PC-3 (cell line): ENCODE data around the gene DYNLL2. TPM values are rescaled to one million over a fixed set of nuclear protein-coding genes. Genes with fewer than 3 reads are reported as not detected.
"Not testable (repeated sequence)": the region's sequence is repeated elsewhere in the genome, so short reads cannot be mapped to it uniquely, and the experiment has no call there.

Source experiments
- ATAC-seq: fragments of 200-7000 bp; cut with Tn5 transposase; 2 replicates; pipeline ENCODE4 v1.9.1; 2020; ENCODE audit warnings: mild to moderate bottlenecking, moderate library complexity
- BruUV-seq: library from RNA; stranded (reverse); fragments of 400-500 nt; replicated peaks from 2 replicates; lab custom pipeline; 2021; lab: Mats Ljungman, UMichigan
- CTCF ChIA-PET: fragments of 300-600 bp; sonication (Branson Sonifier 250); formaldehyde crosslinking; loops from one replicate; lab custom pipeline; 2022; ENCODE audit warnings: antibody characterized with exemption; lab: Charles Lee
- POLR2A ChIA-PET: fragments of 300-600 bp; sonication (Branson Sonifier 250); formaldehyde crosslinking; loops from one replicate; lab custom pipeline; 2022; ENCODE audit warnings: antibody characterized with exemption; ENCODE audit not compliant: unreplicated experiment; lab: Charles Lee
- DNase-seq: peaks from one replicate; pipeline ENCODE4 v3.0.0-alpha.2; 2015
- H2AFZ ChIP-seq: fragments of 300-600 bp; sonication (generic); 2 replicates; pipeline ENCODE4 v1.6.0; 2016; ENCODE audit warnings: antibody characterized with exemption, low read length
- H3F3A ChIP-seq: fragments of 300-600 bp; sonication (generic); one replicate; pipeline ENCODE4 v1.6.0; 2017; ENCODE audit warnings: antibody characterized with exemption, low read length, control low read depth, mild to moderate bottlenecking; ENCODE audit not compliant: unreplicated experiment
- H3K27ac ChIP-seq: fragments of 300-600 bp; sonication (generic); 2 replicates; pipeline ENCODE4 v1.5.1; 2016; ENCODE audit warnings: mild to moderate bottlenecking, low read length
- H3K27me3 ChIP-seq: fragments of 300-600 bp; sonication (generic); 2 replicates; pipeline ENCODE4 v1.6.1; 2016; ENCODE audit warnings: low read length, mixed read lengths
- H3K36me3 ChIP-seq: fragments of 300-600 bp; sonication (generic); 2 replicates; pipeline ENCODE4 v1.6.1; 2016; ENCODE audit warnings: low read depth, mixed run types, low read length, mixed read lengths
- H3K4me1 ChIP-seq: fragments of 300-600 bp; sonication (generic); 2 replicates; pipeline ENCODE4 v1.5.1; 2016; ENCODE audit warnings: low read length; ENCODE audit not compliant: insufficient read depth
- H3K4me2 ChIP-seq: fragments of 300-600 bp; sonication (generic); 2 replicates; pipeline ENCODE4 v1.6.0; 2016; ENCODE audit warnings: low read length
- H3K4me3 ChIP-seq: fragments of 300-600 bp; sonication (generic); 2 replicates; pipeline ENCODE4 v1.5.1; 2016; ENCODE audit warnings: mild to moderate bottlenecking, low read length, mixed read lengths
- H3K79me2 ChIP-seq: fragments of 300-600 bp; sonication (generic); 2 replicates; pipeline ENCODE4 v1.6.1; 2017; ENCODE audit warnings: low read length, mixed read lengths
- H3K9ac ChIP-seq: fragments of 300-600 bp; sonication (generic); 2 replicates; pipeline ENCODE4 v1.6.0; 2016; ENCODE audit warnings: mild to moderate bottlenecking, low read length
- H3K9me2 ChIP-seq: fragments of 300-600 bp; sonication (generic); replicated peaks from 2 replicates; pipeline ENCODE4 v1.6.1; 2016; ENCODE audit warnings: mixed run types, low read length, mixed read lengths
- H3K9me3 ChIP-seq: fragments of 300-600 bp; sonication (generic); 2 replicates; pipeline ENCODE4 v1.6.1; 2016; ENCODE audit warnings: low read length, mixed read lengths
- H4K20me1 ChIP-seq: fragments of 300-600 bp; sonication (generic); 2 replicates; pipeline ENCODE4 v1.6.1; 2016; ENCODE audit warnings: low read length, mixed read lengths
- CTCF ChIP-seq: fragments of 300-600 bp; sonication (generic); conservative IDR thresholded peaks from 2 replicates; pipeline ENCODE4 v1.5.1; 2017; ENCODE audit warnings: antibody characterized with exemption, low read depth, mild to moderate bottlenecking, low read length
- EZH2 ChIP-seq: fragments of 300-600 bp; sonication (generic); IDR thresholded peaks from one replicate; pipeline ENCODE4 v1.6.1; 2017; ENCODE audit warnings: antibody characterized with exemption, mild to moderate bottlenecking, low read length; ENCODE audit not compliant: unreplicated experiment
- EZH2phosphoT487 ChIP-seq: fragments of 300-600 bp; sonication (generic); IDR thresholded peaks from 2 replicates; pipeline ENCODE4 v1.6.1; 2018; ENCODE audit warnings: mild to moderate bottlenecking, antibody characterized with exemption, low read length, borderline replicate concordance
- intact Hi-C: fragments of 100-400 bp; cut with micrococcal nuclease; formaldehyde crosslinking; loops from 2 replicates; pipeline ENCODE4 v1.9.0; 2023
- total RNA-seq: library from RNA; depleted of rRNA; stranded (reverse); fragments of >200 nt; gene quantifications from 2 replicates; pipeline ENCODE4 v1.2.3, GENCODE V29; 2014

DYNLL2 gene
- total RNA-seq, 1 experiment from 2014 or later, result 38.0 TPM

- H3K9ac ChIP-seq, result no peak overlapping the region
- no peaks in the 10 kb centered on the region for H3K9me3 ChIP-seq
- no peak for ATAC-seq
- no peak overlapping the region for H2AFZ ChIP-seq
- POLR2A ChIA-PET, result no interaction called here
- no peaks in the 10 kb centered on the region for H3K4me1 ChIP-seq
- H3K9me2 ChIP-seq, result no peaks in the 10 kb centered on the region
- peaks cover 42% of the 10 kb centered on the region for H3K27me3 ChIP-seq
- CTCF ChIA-PET, result no interaction called here
- DNase-seq, result no peak
- intact Hi-C loops, result no loop called here
- no peak overlapping the region for H3K4me3 ChIP-seq
- no peak overlapping the region for H3K4me2 ChIP-seq
- no TSS peak for BruUV-seq
- H3F3A ChIP-seq, result no peaks in the 10 kb centered on the region
- no peaks in the 10 kb centered on the region for H3K79me2 ChIP-seq
- H3K36me3 ChIP-seq, result no peaks in the 10 kb centered on the region
- no peak overlapping the region for H3K27ac ChIP-seq
- TF ChIP-seq CTCF (no peak), EZH2 (no peak), EZH2phosphoT487 (no peak)
- H4K20me1 ChIP-seq, result no peaks in the 10 kb centered on the region
These were observed 10.4 kb upstream of the DYNLL2 start for GRCh38 chr17:58072862-58073261.

DNA sequence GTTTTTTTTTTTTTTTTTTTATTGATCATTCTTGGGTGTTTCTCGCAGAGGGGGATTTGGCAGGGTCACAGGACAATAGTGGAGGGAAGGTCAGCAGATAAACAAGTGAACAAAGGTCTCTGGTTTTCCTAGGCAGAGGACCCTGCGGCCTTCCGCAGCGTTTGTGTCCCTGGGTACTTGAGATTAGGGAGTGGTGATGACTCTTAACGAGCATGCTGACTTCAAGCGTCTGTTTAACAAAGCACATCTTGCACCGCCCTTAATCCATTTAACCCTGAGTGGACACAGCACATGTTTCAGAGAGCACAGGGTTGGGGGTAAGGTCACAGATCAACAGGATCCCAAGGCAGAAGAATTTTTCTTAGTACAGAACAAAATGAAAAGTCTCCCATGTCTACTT is 10.0 kb upstream of the DYNLL2 start:
- H3K9me3 ChIP-seq, DNase-seq, H3K9me2 ChIP-seq, H3K27ac ChIP-seq, POLR2A ChIA-PET, BruUV-seq, H3K36me3 ChIP-seq, H3F3A ChIP-seq, CTCF ChIA-PET, H3K4me1 ChIP-seq, H3K4me3 ChIP-seq, H4K20me1 ChIP-seq, H2AFZ ChIP-seq, H3K4me2 ChIP-seq, intact Hi-C loops, ATAC-seq, H3K79me2 ChIP-seq, H3K9ac ChIP-seq: not testable (repeated sequence)
- peaks cover 45% of the 10 kb centered on the region for H3K27me3 ChIP-seq

GRCh38 chr17:58074406-58074805 is 8.8 kb upstream of the DYNLL2 start:
- ATAC-seq, CTCF ChIA-PET, H2AFZ ChIP-seq, intact Hi-C loops, BruUV-seq, H3K79me2 ChIP-seq, H3K4me2 ChIP-seq, H3K36me3 ChIP-seq, H3K27ac ChIP-seq, H3K9ac ChIP-seq, H3K4me3 ChIP-seq, H4K20me1 ChIP-seq, POLR2A ChIA-PET, H3K9me3 ChIP-seq, H3F3A ChIP-seq, H3K9me2 ChIP-seq, H3K4me1 ChIP-seq, DNase-seq: not testable (repeated sequence)
- H3K27me3 ChIP-seq, result peaks cover 44% of the 10 kb centered on the region

GRCh38 chr17:58079300-58080033 is 3.8 kb upstream of the DYNLL2 start:
- Histone ChIP-seq H4K20me1 (peaks cover 9% of the 10 kb centered on the region), H3K9me2 (no peaks in the 10 kb centered on the region), H3K79me2 (peaks cover 11% of the 10 kb centered on the region), H3F3A (no peaks in the 10 kb centered on the region), H3K4me2 (no peak overlapping the region), H3K4me3 (no peak overlapping the region), H3K4me1 (peaks cover 5% of the 10 kb centered on the region), H3K9ac (no peak overlapping the region), H3K27me3 (peaks cover 19% of the 10 kb centered on the region; the same call in 1 of the 2 replicates), H3K9me3 (no peaks in the 10 kb centered on the region), H3K27ac (no peak overlapping the region), H3K36me3 (no peaks in the 10 kb centered on the region), H2AFZ (no peak overlapping the region)
- ATAC-seq (no peak), DNase-seq (no peak)
- no TSS peak for BruUV-seq
- intact Hi-C loops, result no loop called here
- CTCF ChIA-PET, result no interaction called here
- POLR2A ChIA-PET, result no interaction called here
- TF ChIP-seq EZH2phosphoT487 (no peak), CTCF (no peak), EZH2 (no peak)
